T follicular helper cell (primary cell): ENCODE data around the gene LMTK2.
A peak's percentile ranks its signal among the peaks of the same experiment; 100 is the strongest.

Experiments
- DNase-seq: peaks from one replicate; pipeline ENCODE4 v3.0.0-alpha.2; 2020; ENCODE audit warnings: low read depth
- total RNA-seq, 2 experiments: gene quantifications; one replicate each; lab custom pipeline; 2026; lab: John Stamatoyannopoulos, UW

The LMTK2 gene
- 70.1 to 81.9 reads per million in 2 experiments for total RNA-seq

GRCh38 chr7:98106647-98107312 lies at the start of gene LMTK2:
Gene LMTK2 (plus strand): TSS chr7:98106862. CDS start chr7:98107178, 316 bp downstream.
- DNase-seq, result peak; percentile 94

GRCh38 chr7:98057157-98057556 lies 49.5 kb upstream of the LMTK2 start:
- no peak for DNase-seq

- no peak for DNase-seq
These were observed 48.5 kb upstream of the LMTK2 start for GRCh38 chr7:98058186-98058585.

GRCh38 chr7:98064233-98064632 lies 42.4 kb upstream of the LMTK2 start:
- DNase-seq, result no peak

GRCh38 chr7:98066208-98066607 lies 40.5 kb upstream of the LMTK2 start:
- no peak for DNase-seq

- no peak for DNase-seq
These were observed 39.6 kb upstream of the LMTK2 start for GRCh38 chr7:98066934-98067507.

- no peak for DNase-seq
These were observed 33.6 kb upstream of the LMTK2 start for GRCh38 chr7:98073047-98073446.

- no peak for DNase-seq
These were observed 30.9 kb upstream of the LMTK2 start for GRCh38 chr7:98075801-98076200.

- no peak for DNase-seq
These were observed 28.9 kb upstream of the LMTK2 start for GRCh38 chr7:98077762-98078161.

GRCh38 chr7:98078197-98078870 lies 28.3 kb upstream of the LMTK2 start:
- no peak for DNase-seq

GRCh38 chr7:98079891-98080648 lies 26.6 kb upstream of the LMTK2 start:
- no peak for DNase-seq

- DNase-seq, result no peak
These were observed 25.3 kb upstream of the LMTK2 start for GRCh38 chr7:98081319-98081718.

- no peak for DNase-seq
These were observed 22.0 kb upstream of the LMTK2 start for GRCh38 chr7:98084631-98085030.

- no peak for DNase-seq
These were observed 21.0 kb upstream of the LMTK2 start for GRCh38 chr7:98085674-98086073.

- no peak for DNase-seq
These were observed 20.4 kb upstream of the LMTK2 start for GRCh38 chr7:98086281-98086718.

GRCh38 chr7:98088109-98088508 lies 18.6 kb upstream of the LMTK2 start:
- no peak for DNase-seq

- no peak for DNase-seq
These were observed 16.5 kb upstream of the LMTK2 start for GRCh38 chr7:98090116-98090515.

- no peak for DNase-seq
These were observed 15.6 kb upstream of the LMTK2 start for GRCh38 chr7:98091061-98091460.

- DNase-seq, result no peak
These were observed 15.1 kb upstream of the LMTK2 start for GRCh38 chr7:98091523-98091922.

- DNase-seq, result no peak
These were observed 9.5 kb upstream of the LMTK2 start for GRCh38 chr7:98097042-98097645.

- DNase-seq, result no peak
These were observed 6.6 kb upstream of the LMTK2 start for GRCh38 chr7:98100088-98100487.

- DNase-seq, result no peak
These were observed 4.5 kb upstream of the LMTK2 start for GRCh38 chr7:98102170-98102569.
